Fibroblast of skin of left biceps (primary cell): ENCODE results near the gene TNKS2.
"Not testable (repeated sequence)": the region's sequence is repeated elsewhere in the genome, so short reads cannot be mapped to it uniquely, and the experiment has no call there.

ENCODE experiments used
- DNase-seq, 2 experiments: peaks; one replicate each; pipeline ENCODE4 v3.0.0-alpha.2; 2013; ENCODE audit warnings: low read depth in 2 of 2

TNKS2 gene

GRCh38 chr10:91796331-91797047 lies 1.7 kb upstream of the TNKS2 start:
- no peak for DNase-seq

GRCh38 chr10:91797048-91797690 lies 1.1 kb upstream of the TNKS2 start:
- DNase-seq, result no peak

DNA sequence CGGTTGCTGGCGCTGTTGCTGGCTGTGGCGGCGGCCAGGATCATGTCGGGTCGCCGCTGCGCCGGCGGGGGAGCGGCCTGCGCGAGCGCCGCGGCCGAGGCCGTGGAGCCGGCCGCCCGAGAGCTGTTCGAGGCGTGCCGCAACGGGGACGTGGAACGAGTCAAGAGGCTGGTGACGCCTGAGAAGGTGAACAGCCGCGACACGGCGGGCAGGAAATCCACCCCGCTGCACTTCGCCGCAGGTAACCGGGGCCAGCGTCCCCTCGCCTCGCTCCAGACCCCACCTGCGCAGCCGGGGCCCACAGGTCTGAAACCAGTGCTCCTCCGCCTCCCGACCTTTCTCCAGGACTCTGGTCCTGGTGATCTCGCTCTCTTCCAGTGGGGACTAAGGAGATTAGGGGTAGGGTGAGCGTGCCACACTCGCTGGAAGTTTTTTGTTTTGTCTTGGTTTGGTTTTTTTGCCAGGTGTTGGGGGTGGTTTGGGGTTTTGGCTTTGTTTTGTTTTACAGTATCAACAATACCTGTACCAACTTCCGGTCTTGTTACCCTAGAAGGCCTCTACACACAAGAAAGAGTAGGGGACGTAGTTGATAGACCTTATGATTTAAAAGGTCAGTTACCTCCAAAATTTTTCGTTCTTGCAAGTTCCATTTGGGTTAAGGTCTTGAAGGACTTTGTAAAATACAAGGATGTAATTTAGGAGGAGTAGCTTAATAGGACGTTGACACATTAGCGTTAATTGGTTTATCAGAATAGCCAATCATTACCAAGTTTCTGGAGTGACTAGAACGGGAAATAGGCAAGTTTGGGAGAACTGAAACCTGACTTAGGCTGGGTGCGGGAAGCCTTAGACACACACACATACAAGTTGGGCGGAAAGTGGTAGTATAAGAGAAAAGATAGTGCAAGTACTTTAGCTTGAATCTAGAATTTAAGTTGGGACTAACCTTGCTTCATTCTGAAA lies 704 bp downstream of the TNKS2 start:
- peak in 1 of 2 experiments; percentile 8 for DNase-seq

GRCh38 chr10:91799612-91799975 lies 1.4 kb downstream of the TNKS2 start:
- DNase-seq, result no peak

GRCh38 chr10:91800182-91800581 lies 2.0 kb downstream of the TNKS2 start:
- DNase-seq, result no peak

DNA sequence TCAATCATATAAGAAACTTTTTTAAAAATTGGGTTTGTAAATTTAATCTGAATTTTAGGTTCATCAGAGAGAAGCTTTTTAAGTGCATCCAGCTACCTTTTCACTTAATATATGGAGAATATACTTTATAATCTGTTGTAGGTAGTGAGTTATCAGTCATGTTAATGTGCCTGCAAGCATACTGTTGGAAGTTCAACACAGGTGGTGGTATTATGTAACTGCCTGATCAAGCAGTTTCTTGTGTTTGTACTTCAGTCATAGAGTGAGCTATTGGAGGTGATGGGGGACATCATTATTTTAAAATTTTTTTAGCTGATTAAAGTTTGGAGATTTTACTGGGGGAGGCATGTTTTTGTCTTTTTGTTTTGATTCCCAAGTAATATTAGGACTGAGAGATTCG lies 2.5 kb downstream of the TNKS2 start:
- DNase-seq, result no peak

DNA sequence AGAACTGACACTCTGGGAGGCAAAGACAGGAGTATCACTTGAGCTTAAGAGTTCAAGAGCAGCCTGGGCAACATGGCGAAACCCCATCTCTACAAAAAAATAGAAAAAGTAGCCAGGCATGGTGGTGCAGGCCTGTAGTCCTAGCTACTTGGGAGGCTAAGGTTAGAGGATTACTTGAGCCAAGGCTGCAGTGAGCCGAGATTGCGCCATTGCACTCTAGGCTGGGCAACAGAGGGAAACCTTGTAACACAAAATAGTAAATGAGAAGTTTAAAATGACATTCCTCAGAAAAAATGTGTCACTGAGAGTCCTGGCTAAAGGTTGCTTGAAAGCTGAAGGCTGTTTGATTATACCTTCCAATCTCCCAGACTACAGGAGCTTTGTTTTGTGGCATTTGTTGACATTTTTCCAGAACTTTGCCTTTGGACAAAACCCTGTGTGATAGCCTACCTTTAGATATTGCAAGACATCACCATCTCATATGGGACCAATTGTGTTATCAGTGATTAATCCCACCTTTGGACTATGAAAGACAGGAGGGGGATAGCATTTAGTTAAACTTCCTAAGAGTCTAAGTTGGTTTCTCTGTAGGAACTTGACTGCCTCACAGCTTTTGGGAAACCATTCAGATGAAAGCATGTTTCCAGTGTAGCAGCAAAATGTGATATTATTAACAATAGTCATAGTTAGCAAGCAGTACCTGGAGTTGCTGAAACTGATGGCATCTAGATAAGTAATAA lies 5.3 kb downstream of the TNKS2 start:
- no peak for DNase-seq

GRCh38 chr10:91804126-91804510 lies 5.9 kb downstream of the TNKS2 start:
- no peak for DNase-seq

GRCh38 chr10:91805110-91805838 lies 7.0 kb downstream of the TNKS2 start:
- no peak for DNase-seq

GRCh38 chr10:91807264-91807663 lies 9.0 kb downstream of the TNKS2 start:
- not testable (repeated sequence) for DNase-seq

GRCh38 chr10:91813251-91813650 lies 15.0 kb downstream of the TNKS2 start:
- no peak for DNase-seq

- DNase-seq, result no peak
Observed at GRCh38 chr10:91816981-91817380, 18.8 kb downstream of the TNKS2 start.

GRCh38 chr10:91820144-91820543 lies 21.9 kb downstream of the TNKS2 start:
- DNase-seq, result no peak

- no peak for DNase-seq
Observed at GRCh38 chr10:91824076-91824475, 25.9 kb downstream of the TNKS2 start.

- DNase-seq, result no peak
Observed at GRCh38 chr10:91829268-91829667, 31.0 kb downstream of the TNKS2 start.

DNA sequence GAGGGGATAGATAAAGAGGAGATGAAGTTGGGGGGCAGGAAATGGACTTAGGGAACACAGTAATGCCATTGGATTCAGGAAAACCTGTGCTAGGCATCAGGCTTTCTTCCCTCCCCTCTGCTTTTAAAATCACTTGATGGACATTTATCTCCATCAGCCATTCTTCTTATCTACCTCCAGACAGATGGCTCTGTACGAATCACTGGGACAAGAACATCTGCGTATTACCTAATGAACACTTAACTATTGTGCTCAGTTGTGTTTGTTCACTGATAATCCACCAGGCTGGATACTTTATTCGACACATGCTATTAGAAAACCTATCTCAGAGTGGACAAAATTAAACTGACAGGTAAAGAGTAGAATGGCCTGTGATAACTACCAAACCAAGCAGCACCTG lies 40.0 kb downstream of the TNKS2 start:
- DNase-seq, result no peak

- DNase-seq, result no peak
Observed at GRCh38 chr10:91843083-91843482, 44.9 kb downstream of the TNKS2 start.

DNA sequence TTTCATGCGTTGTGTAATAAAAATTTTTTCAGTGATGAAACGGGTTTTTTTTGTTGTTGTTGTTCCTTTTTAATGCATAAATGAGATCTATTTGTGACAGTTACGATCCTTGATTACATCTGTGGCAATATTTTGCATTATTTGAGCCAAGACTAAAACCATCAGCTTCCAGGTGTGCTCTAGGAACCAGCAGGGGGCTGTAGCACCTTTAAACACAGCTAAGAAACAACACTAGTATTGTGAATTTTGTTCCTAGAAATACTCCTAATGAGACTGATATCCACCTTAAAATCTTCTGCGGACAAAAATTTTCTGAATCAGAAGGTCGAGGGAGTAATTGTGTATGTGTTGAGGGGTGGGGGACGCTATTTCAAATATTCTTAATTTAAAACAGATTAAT lies 58.4 kb downstream of the TNKS2 start:
- DNase-seq, result no peak

GRCh38 chr10:91860885-91861284 lies 62.7 kb downstream of the TNKS2 start:
- DNase-seq, result no peak

- DNase-seq, result no peak
Observed at GRCh38 chr10:91864099-91864498, 65.9 kb downstream of the TNKS2 start.

DNA sequence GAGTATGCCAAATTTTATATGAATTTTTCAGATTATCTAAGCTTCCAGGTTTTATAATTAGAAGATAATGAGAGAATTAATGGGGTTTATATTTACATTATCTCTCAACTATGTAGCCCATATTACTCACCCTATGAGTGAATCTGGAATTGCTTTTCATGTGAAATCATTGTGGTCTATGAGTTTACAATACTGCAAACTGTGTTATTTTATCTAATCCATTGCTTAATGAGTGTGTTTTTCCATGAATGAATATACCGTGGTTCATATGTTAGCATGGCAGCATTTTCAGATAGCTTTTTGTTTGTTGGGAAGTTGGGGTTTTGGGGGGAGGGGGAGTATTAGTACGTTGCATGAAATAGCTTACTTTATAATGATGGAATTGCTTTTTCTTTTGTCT lies 66.5 kb downstream of the TNKS2 start:
- no peak for DNase-seq
